K562 (cell line): Measurements from ENCODE around the gene IMMP2L. TPM values are rescaled to one million over a fixed set of nuclear protein-coding genes. Genes with fewer than 3 reads are reported as not detected.

Experiments
- KHSRP ChIP-seq: fragments of 450-650 bp; IDR thresholded peaks from 2 replicates; pipeline ENCODE4 v1.6.1; 2017
- NCOA1 ChIP-seq: fragments of 450-650 bp; IDR thresholded peaks from 2 replicates; pipeline ENCODE4 v1.6.1; 2016; ENCODE audit warnings: low read depth
- PURB ChIP-seq: sonication (generic); formaldehyde crosslinking; IDR thresholded peaks from 2 replicates; pipeline ENCODE4 v1.9.0; 2021; ENCODE audit warnings: low read depth, mild to moderate bottlenecking, missing genetic modification reagents
- ZNF263 ChIP-seq: sonication (generic); formaldehyde crosslinking; IDR thresholded peaks from 2 replicates; pipeline ENCODE4 v1.8.0; 2022; ENCODE audit warnings: mild to moderate bottlenecking, missing genetic modification reagents, borderline replicate concordance
- polyA plus RNA-seq, 8 experiments: library from polyadenylated mRNA; depleted of rRNA in 4 of 8; stranded (reverse) in 5 of 8; unstranded in 3 of 8; fragments of >200 nt; fragmentation: Nextera tagmentation in 2 of 8; fragmentation: Illumina TruSeq in 1 of 8; extraction: Ambion mirVana in 2 of 8; extraction: Trizol in 1 of 8; gene quantifications; 2 replicates each; pipeline versions ENCODE4 v1.2.1 to v1.2.3, GENCODE V29; 2011 to 2014; ENCODE audit warnings: inconsistent platforms in 1 of 8, missing spikeins in 1 of 8
- total RNA-seq, 7 experiments: library from RNA; depleted of rRNA in 6 of 7; stranded (reverse); fragments of >200 nt in 6 of 7; fragmentation: Illumina TruSeq in 2 of 7; extraction: Trizol in 2 of 7; gene quantifications; 2 replicates each; pipeline versions ENCODE4 v1.2.1 to v1.2.3, GENCODE V29; 2011 to 2021; ENCODE audit warnings: low replicate concordance in 1 of 7
- TF ChIP-seq, protein P1 (sequence below), 3 experiments: fragments of 200-800 bp in 1 of 3; fragments of 250-450 bp in 1 of 3; fragments of 450-650 bp in 1 of 3; sonication (Bioruptor Pico) in 1 of 3; sonication (Bioruptor generic) in 1 of 3; formaldehyde crosslinking in 1 of 3; IDR thresholded peaks; 2 replicates each; pipeline versions ENCODE4 v1.6.1 to v1.8.0; 2016 to 2022; ENCODE audit warnings: mild to moderate bottlenecking in 2 of 3, missing genetic modification characterization in 2 of 3, missing compliant biosample characterization in 1 of 3, moderate library complexity in 1 of 3
- TF ChIP-seq, protein P2 (sequence below): sonication (generic); formaldehyde crosslinking; IDR thresholded peaks from 2 replicates; pipeline ENCODE4 v1.8.1; 2023; ENCODE audit warnings: mild to moderate bottlenecking, missing genetic modification reagents

IMMP2L gene
- total and polyA plus RNA-seq, 9 of the 15 experiments (the other 6 are each of a cell fraction or from before 2014, with no cell fraction given), result 29.7 to 116 (median 53.0) TPM

DNA sequence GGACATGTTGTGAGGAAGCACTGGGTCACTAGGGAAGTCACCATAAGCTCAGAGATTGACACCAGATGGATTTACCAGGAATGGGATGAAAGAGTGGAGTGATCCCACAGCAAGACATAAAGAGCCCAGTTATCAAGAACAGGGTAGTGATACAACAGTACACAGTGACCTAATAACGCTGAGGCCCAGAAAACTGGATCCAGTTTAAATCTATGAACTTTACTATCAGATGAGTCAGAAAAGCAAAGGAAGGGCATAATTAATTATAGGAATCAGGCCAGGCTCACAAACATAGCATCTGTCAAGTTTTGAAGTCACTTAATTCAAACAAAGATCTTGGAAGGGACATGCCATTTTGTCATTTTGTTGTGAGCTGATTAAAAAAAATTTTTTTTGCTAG lies 397.9 kb downstream of the IMMP2L start (continued):
- TF ChIP-seq, protein P1, sequence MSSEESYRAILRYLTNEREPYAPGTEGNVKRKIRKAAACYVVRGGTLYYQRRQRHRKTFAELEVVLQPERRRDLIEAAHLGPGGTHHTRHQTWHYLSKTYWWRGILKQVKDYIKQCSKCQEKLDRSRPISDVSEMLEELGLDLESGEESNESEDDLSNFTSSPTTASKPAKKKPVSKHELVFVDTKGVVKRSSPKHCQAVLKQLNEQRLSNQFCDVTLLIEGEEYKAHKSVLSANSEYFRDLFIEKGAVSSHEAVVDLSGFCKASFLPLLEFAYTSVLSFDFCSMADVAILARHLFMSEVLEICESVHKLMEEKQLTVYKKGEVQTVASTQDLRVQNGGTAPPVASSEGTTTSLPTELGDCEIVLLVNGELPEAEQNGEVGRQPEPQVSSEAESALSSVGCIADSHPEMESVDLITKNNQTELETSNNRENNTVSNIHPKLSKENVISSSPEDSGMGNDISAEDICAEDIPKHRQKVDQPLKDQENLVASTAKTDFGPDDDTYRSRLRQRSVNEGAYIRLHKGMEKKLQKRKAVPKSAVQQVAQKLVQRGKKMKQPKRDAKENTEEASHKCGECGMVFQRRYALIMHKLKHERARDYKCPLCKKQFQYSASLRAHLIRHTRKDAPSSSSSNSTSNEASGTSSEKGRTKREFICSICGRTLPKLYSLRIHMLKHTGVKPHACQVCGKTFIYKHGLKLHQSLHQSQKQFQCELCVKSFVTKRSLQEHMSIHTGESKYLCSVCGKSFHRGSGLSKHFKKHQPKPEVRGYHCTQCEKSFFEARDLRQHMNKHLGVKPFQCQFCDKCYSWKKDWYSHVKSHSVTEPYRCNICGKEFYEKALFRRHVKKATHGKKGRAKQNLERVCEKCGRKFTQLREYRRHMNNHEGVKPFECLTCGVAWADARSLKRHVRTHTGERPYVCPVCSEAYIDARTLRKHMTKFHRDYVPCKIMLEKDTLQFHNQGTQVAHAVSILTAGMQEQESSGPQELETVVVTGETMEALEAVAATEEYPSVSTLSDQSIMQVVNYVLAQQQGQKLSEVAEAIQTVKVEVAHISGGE (CRISPR knock-in tag; IDR thresholded peaks at IDR 0.05), result no peak
- TF ChIP-seq, protein P2, sequence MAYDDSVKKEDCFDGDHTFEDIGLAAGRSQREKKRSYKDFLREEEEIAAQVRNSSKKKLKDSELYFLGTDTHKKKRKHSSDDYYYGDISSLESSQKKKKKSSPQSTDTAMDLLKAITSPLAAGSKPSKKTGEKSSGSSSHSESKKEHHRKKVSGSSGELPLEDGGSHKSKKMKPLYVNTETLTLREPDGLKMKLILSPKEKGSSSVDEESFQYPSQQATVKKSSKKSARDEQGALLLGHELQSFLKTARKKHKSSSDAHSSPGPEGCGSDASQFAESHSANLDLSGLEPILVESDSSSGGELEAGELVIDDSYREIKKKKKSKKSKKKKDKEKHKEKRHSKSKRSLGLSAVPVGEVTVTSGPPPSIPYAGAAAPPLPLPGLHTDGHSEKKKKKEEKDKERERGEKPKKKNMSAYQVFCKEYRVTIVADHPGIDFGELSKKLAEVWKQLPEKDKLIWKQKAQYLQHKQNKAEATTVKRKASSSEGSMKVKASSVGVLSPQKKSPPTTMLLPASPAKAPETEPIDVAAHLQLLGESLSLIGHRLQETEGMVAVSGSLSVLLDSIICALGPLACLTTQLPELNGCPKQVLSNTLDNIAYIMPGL, result no peak
- TF ChIP-seq PURB, result no peak
- no peak for TF ChIP-seq NCOA1
- TF ChIP-seq KHSRP, result no peak
- TF ChIP-seq ZNF263, result no peak
